ENCODE results near the gene TMBIM1. TPM values are rescaled to one million over a fixed set of nuclear protein-coding genes. Genes with fewer than 3 reads are reported as not detected.

The TMBIM1 gene
- total RNA-seq, 4 donors from 2014 or later = 238 to 342 (median 275) TPM

DNA sequence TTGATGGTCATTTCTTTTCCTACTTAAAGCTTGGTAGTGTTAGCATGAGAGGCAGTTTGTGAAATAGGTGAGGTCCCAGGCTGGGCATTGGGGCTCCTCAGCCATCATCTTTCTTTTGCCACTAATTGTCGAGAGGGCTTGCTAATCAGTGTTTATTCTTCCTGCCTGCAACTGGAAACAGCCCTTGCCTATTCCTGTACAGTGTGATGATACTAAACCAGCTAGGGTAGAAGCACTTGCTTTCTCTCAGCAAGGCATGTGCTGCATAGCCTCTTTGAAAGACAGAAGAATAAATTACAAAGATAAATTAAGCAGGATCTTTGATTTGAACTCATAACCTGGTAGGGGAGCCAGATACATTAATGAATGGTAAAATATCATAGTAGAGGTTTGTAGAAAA is 48.1 kb downstream of the TMBIM1 start:
- no peaks in the 10 kb centered on the region for H3K9me3 ChIP-seq
- intact Hi-C loops (cut with DNase I) = no loop called here
- WGBS, 2 donors = 33 to 100% methylated on average over 1 of the region's 1 CpG
- peaks cover 0 to 11% (median 0%) of the 10 kb centered on the region in 3 donors for H3K4me1 ChIP-seq
- no peak for DNase-seq
- H3K4me3 ChIP-seq = no peak overlapping the region
- H3K27ac ChIP-seq = no peak overlapping the region
- no peak for TF ChIP-seq POLR2A (IDR thresholded peaks at IDR 0.05)
- TF ChIP-seq CTCF (IDR thresholded peaks at IDR 0.05) = no peak
- H3K27me3 ChIP-seq = no peaks in the 10 kb centered on the region
- H3K36me3 ChIP-seq = peaks cover 50 to 100% (median 67%) of the 10 kb centered on the region in 3 donors

DNA sequence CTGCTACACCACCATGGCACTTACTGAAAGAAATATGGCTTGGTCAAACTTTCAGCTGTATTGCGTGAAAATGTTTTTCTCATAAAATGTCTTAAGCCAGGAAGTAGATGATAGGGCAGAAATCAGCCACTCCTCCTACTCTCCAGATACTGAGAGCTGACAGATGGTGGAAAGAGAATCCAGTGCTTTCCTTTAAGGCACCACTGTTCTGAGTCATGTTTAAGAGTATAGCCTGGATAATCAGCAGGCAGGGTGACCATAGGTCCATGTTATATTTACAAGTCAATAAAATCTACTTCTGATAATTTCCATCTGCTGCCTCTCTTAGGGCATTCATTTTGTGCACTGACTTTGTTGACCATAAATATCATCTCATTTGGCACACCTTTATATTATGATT is 53.4 kb downstream of the TMBIM1 start:
- H3K27me3 ChIP-seq = no peaks in the 10 kb centered on the region
- no peak overlapping the region for H3K27ac ChIP-seq
- 92 to 100% methylated on average over 1 of the region's 1 CpG for WGBS, 2 donors
- H3K36me3 ChIP-seq = peaks cover 39 to 100% (median 61%) of the 10 kb centered on the region in 3 donors
- H3K4me1 ChIP-seq = peaks cover 0 to 2% (median 0%) of the 10 kb centered on the region in 3 donors
- intact Hi-C loops (cut with DNase I) = no loop called here
- no peak for DNase-seq
- H3K4me3 ChIP-seq = no peak overlapping the region
- TF ChIP-seq POLR2A (IDR thresholded peaks at IDR 0.05) (no peak), CTCF (IDR thresholded peaks at IDR 0.05) (no peak)
- no peaks in the 10 kb centered on the region for H3K9me3 ChIP-seq

GRCh38 chr2:218236829-218237228 is 55.5 kb downstream of the TMBIM1 start:
- H3K36me3 ChIP-seq = peaks cover 47 to 100% (median 73%) of the 10 kb centered on the region in 3 donors
- WGBS, 2 donors = 88 to 91% methylated on average over 4 of the region's 4 CpGs
- H3K9me3 ChIP-seq = no peaks in the 10 kb centered on the region

GRCh38 chr2:218235017-218235416 is 57.3 kb downstream of the TMBIM1 start:
- H3K9me3 ChIP-seq = no peaks in the 10 kb centered on the region
- WGBS, 2 donors = 96 to 100% methylated on average over 2 of the region's 2 CpGs
- DNase-seq = no peak
- H3K36me3 ChIP-seq = peaks cover 39 to 100% (median 80%) of the 10 kb centered on the region in 3 donors
- TF ChIP-seq POLR2A (IDR thresholded peaks at IDR 0.05) = no peak
- no peak for TF ChIP-seq CTCF (IDR thresholded peaks at IDR 0.05)
- H3K4me1 ChIP-seq = peaks cover 0 to 16% (median 11%) of the 10 kb centered on the region in 3 donors
- no peaks in the 10 kb centered on the region for H3K27me3 ChIP-seq
- intact Hi-C loops (cut with DNase I) = no loop called here
- H3K27ac ChIP-seq = no peak overlapping the region
- no peak overlapping the region for H3K4me3 ChIP-seq

More at GRCh38 chr2:218236829-218237228, 55.5 kb downstream of the TMBIM1 start:
- Histone ChIP-seq H3K4me1 (no peaks in the 10 kb centered on the region), H3K27ac (no peak overlapping the region), H3K4me3 (no peak overlapping the region), H3K27me3 (no peaks in the 10 kb centered on the region)
- no peak for DNase-seq
- TF ChIP-seq POLR2A (IDR thresholded peaks at IDR 0.05) (no peak), CTCF (IDR thresholded peaks at IDR 0.05) (no peak)
- intact Hi-C loops (cut with DNase I) = no loop called here

GRCh38 chr2:218234521-218234920 is 57.8 kb downstream of the TMBIM1 start:
- no peaks in the 10 kb centered on the region for H3K27me3 ChIP-seq
- H3K4me3 ChIP-seq = no peak overlapping the region
- TF ChIP-seq POLR2A (IDR thresholded peaks at IDR 0.05) (no peak), CTCF (IDR thresholded peaks at IDR 0.05) (no peak)
- no peak for DNase-seq
- intact Hi-C loops (cut with DNase I) = no loop called here
- 45 to 48% methylated on average over 3 of the region's 3 CpGs for WGBS, 2 donors
- no peaks in the 10 kb centered on the region for H3K9me3 ChIP-seq
- H3K4me1 ChIP-seq = peaks cover 3 to 21% (median 15%) of the 10 kb centered on the region in 3 donors
- peaks cover 39 to 100% (median 75%) of the 10 kb centered on the region in 3 donors for H3K36me3 ChIP-seq
- no peak overlapping the region for H3K27ac ChIP-seq

All from esophagus squamous epithelium (tissue), 5 donors.